GM12878 (cell line): ENCODE results near the gene ASMTL. TPM values are rescaled to one million over a fixed set of nuclear protein-coding genes. Genes with fewer than 3 reads are reported as not detected.
A peak's percentile ranks its signal among the peaks of the same experiment; 100 is the strongest.
"Not testable (repeated sequence)": the region's sequence is repeated elsewhere in the genome, so short reads cannot be mapped to it uniquely, and the experiment has no call there.

Experiments used
- ATAC-seq: fragments of 200-7000 bp; cut with Tn5 transposase; 3 replicates; pipeline ENCODE4 v1.9.1; 2020; ENCODE audit warnings: mild to moderate bottlenecking, moderate library complexity
- BruUV-seq: library from RNA; stranded (reverse); fragments of 400-500 nt; replicated peaks from 2 replicates; lab custom pipeline; 2021; lab: Mats Ljungman, UMichigan
- CTCF ChIA-PET: fragments of 300-600 bp; sonication (Branson Sonifier 250); formaldehyde crosslinking; extraction: SDS; loops from one replicate; lab custom pipeline; 2021; ENCODE audit warnings: inconsistent platforms; lab: Yijun Ruan, JAX
- POLR2A ChIA-PET: fragments of 350-600 bp; formaldehyde crosslinking; extraction: SDS; loops from one replicate; lab custom pipeline; 2021; ENCODE audit warnings: inconsistent platforms; lab: Charles Lee
- RAD21 ChIA-PET: fragments of 300-600 bp; sonication (Branson Sonifier 250); formaldehyde crosslinking; loops from one replicate; lab custom pipeline; 2023; ENCODE audit warnings: antibody characterized with exemption; ENCODE audit not compliant: unreplicated experiment; lab: Charles Lee
- SMC1A ChIA-PET: fragments of 300-600 bp; sonication (Branson Sonifier 250); formaldehyde crosslinking; loops from one replicate; lab custom pipeline; 2023; ENCODE audit not compliant: unreplicated experiment, uncharacterized antibody; lab: Charles Lee
- DNase-seq: peaks from one replicate; pipeline ENCODE4 v3.0.0-alpha.2; 2011; ENCODE audit warnings: low read depth, low spot score
- FAIRE-seq: peaks from 3 replicates; lab custom pipeline; 2011; peaks lifted over from hg19 to GRCh38; lab: Jason Lieb, UNC
- H2AFZ ChIP-seq: 2 replicates; pipeline ENCODE4 v1.6.0; 2011; ENCODE audit warnings: low read depth, low read length, control low read depth; ENCODE audit not compliant: control insufficient read depth
- H3K27ac ChIP-seq: 2 replicates; pipeline ENCODE4 v1.5.1; 2011; ENCODE audit warnings: control low read depth; ENCODE audit not compliant: control insufficient read depth, insufficient read depth
- H3K27me3 ChIP-seq, 2 experiments: replicated peaks in 1 of 2; 2 replicates each; pipeline versions ENCODE4 v1.6.0 to v1.6.1; 2011; ENCODE audit warnings: low read length in 1 of 2; ENCODE audit not compliant: control insufficient read depth in 2 of 2, insufficient read depth in 2 of 2
- H3K36me3 ChIP-seq, 2 experiments: 2 replicates each; pipeline ENCODE4 v1.5.1; 2011; ENCODE audit warnings: low read length in 1 of 2; ENCODE audit not compliant: control insufficient read depth in 2 of 2, insufficient read depth in 2 of 2
- H3K4me1 ChIP-seq: 2 replicates; pipeline ENCODE4 v1.6.1; 2011; ENCODE audit warnings: mild to moderate bottlenecking, low read length, moderate library complexity, mixed read lengths; ENCODE audit not compliant: control insufficient read depth, insufficient read depth
- H3K4me2 ChIP-seq: 2 replicates; pipeline ENCODE4 v1.6.0; 2011; ENCODE audit warnings: control low read depth; ENCODE audit not compliant: control insufficient read depth, insufficient read depth
- H3K4me3 ChIP-seq: fragments of 200-600 bp; sonication (generic); 2 replicates; pipeline ENCODE4 v1.5.1; 2016
- H3K79me2 ChIP-seq: 2 replicates; pipeline ENCODE4 v1.6.0; 2011; ENCODE audit warnings: low read length; ENCODE audit not compliant: control insufficient read depth, insufficient read depth
- H3K9ac ChIP-seq: 2 replicates; pipeline ENCODE4 v1.8.0; 2011; ENCODE audit warnings: low read length, control low read depth, mixed read lengths; ENCODE audit not compliant: control insufficient read depth, insufficient read depth
- H3K9me3 ChIP-seq: replicated peaks from 3 replicates; pipeline ENCODE4 v1.5.1; 2011; ENCODE audit warnings: mild to moderate bottlenecking, low read length; ENCODE audit not compliant: control insufficient read depth, insufficient read depth
- H4K20me1 ChIP-seq: 2 replicates; pipeline ENCODE4 v1.6.0; 2011; ENCODE audit not compliant: control insufficient read depth, insufficient read depth
- ASH2L ChIP-seq: fragments of 300-600, 200-600 bp; sonication (generic); IDR thresholded peaks from 2 replicates; pipeline ENCODE4 v1.6.1; 2017; ENCODE audit warnings: low read depth, mild to moderate bottlenecking, borderline replicate concordance
- BACH1 ChIP-seq: fragments of 450-650 bp; IDR thresholded peaks from 2 replicates; pipeline ENCODE4 v1.6.1; 2017; ENCODE audit warnings: mild to moderate bottlenecking, borderline replicate concordance
- BHLHE40 ChIP-seq, 2 experiments: fragments of 450-650 bp in 1 of 2; IDR thresholded peaks; 2 replicates each; pipeline ENCODE4 v1.6.1; 2011 to 2017; ENCODE audit warnings: low read depth in 2 of 2, borderline replicate concordance in 1 of 2, improper control_type of control experiment in 1 of 2, low read length in 1 of 2, mild to moderate bottlenecking in 1 of 2
- CHD4 ChIP-seq: fragments of 200-600 bp; sonication (generic); IDR thresholded peaks from 2 replicates; pipeline ENCODE4 v1.6.1; 2016; ENCODE audit warnings: mild to moderate bottlenecking
- CREB1 ChIP-seq: IDR thresholded peaks from 2 replicates; pipeline ENCODE4 v1.6.1; 2012; ENCODE audit warnings: low read depth, mild to moderate bottlenecking, inconsistent platforms
- GATAD2B ChIP-seq: fragments of 450-650 bp; conservative IDR thresholded peaks from 2 replicates; pipeline ENCODE4 v1.6.1; 2017; ENCODE audit warnings: low read depth, mild to moderate bottlenecking, moderate library complexity
- HDAC2 ChIP-seq: fragments of 200-600 bp; sonication (generic); IDR thresholded peaks from 2 replicates; pipeline ENCODE4 v1.6.1; 2017
- KLF5 ChIP-seq: fragments of 450-650 bp; IDR thresholded peaks from 2 replicates; pipeline ENCODE4 v1.6.1; 2014; ENCODE audit warnings: mild to moderate bottlenecking; ENCODE audit not compliant: partially characterized antibody
- MEF2A ChIP-seq: IDR thresholded peaks from 2 replicates; pipeline ENCODE4 v1.6.1; 2011; ENCODE audit warnings: low read depth, mild to moderate bottlenecking, low read length, moderate library complexity; ENCODE audit not compliant: insufficient read depth
- MTA3 ChIP-seq: IDR thresholded peaks from 2 replicates; pipeline ENCODE4 v1.6.1; 2012; ENCODE audit warnings: low read length, inconsistent platforms, borderline replicate concordance
- NFXL1 ChIP-seq: fragments of 450-650 bp; IDR thresholded peaks from 2 replicates; pipeline ENCODE4 v1.6.1; 2017; ENCODE audit warnings: antibody characterized with exemption, mild to moderate bottlenecking, borderline replicate concordance
- NFYA ChIP-seq: IDR thresholded peaks from 2 replicates; pipeline ENCODE4 v1.6.1; 2011; ENCODE audit warnings: low read depth, mild to moderate bottlenecking, low read length, improper control_type of control experiment, borderline replicate concordance
- PAX8 ChIP-seq: fragments of 450-650 bp; IDR thresholded peaks from 2 replicates; pipeline ENCODE4 v1.6.1; 2017; ENCODE audit warnings: mild to moderate bottlenecking, moderate library complexity
- RFX5 ChIP-seq: IDR thresholded peaks from 2 replicates; pipeline ENCODE4 v1.6.1; 2011; ENCODE audit warnings: low read depth, low read length, improper control_type of control experiment
- SUPT20H ChIP-seq: IDR thresholded peaks from 2 replicates; pipeline ENCODE4 v1.6.1; 2011; ENCODE audit warnings: low read depth, mild to moderate bottlenecking, low read length, moderate library complexity, borderline replicate concordance; ENCODE audit not compliant: control insufficient read depth
- TCF3 ChIP-seq: IDR thresholded peaks from 2 replicates; pipeline ENCODE4 v1.6.1; 2012; ENCODE audit warnings: low read depth, mild to moderate bottlenecking, low read length, borderline replicate concordance; ENCODE audit not compliant: insufficient read depth
- ZNF217 ChIP-seq: fragments of 450-650 bp; IDR thresholded peaks from 2 replicates; pipeline ENCODE4 v1.6.1; 2017; ENCODE audit warnings: antibody characterized with exemption, mild to moderate bottlenecking
- ZNF24 ChIP-seq: fragments of 450-650 bp; IDR thresholded peaks from 2 replicates; pipeline ENCODE4 v1.6.1; 2017; ENCODE audit warnings: antibody characterized with exemption, mild to moderate bottlenecking
- WGBS: methylation state at CpG from one replicate; pipeline ENCODE4 v1.1.6; 2016; ENCODE audit warnings: low lambda C conversion rate; ENCODE audit not compliant: insufficient replicate concordance, insufficient coverage; ENCODE audit errors: missing lambda C conversion rate; 5-methylcytosine and 5-hydroxymethylcytosine counted together
- in situ Hi-C: fragments of 300-500 bp; cut with MboI; formaldehyde crosslinking; loops from 9 replicates; pipeline ENCODE4 v1.14.3; 2018; ENCODE audit warnings: mixed read lengths
- intact Hi-C: fragments of 100-400 bp; cut with micrococcal nuclease; formaldehyde crosslinking; loops from one replicate; pipeline ENCODE4 v1.14.2; 2022; ENCODE audit not compliant: unreplicated experiment
- polyA plus RNA-seq, 11 experiments: library from polyadenylated mRNA; depleted of rRNA in 4 of 11; unstranded in 6 of 11; stranded (reverse) in 5 of 11; fragments of >200 nt; fragmentation: Nextera tagmentation in 4 of 11; fragmentation: Illumina TruSeq in 1 of 11; extraction: Ambion mirVana in 4 of 11; extraction: Trizol in 1 of 11; gene quantifications; 1 replicate in 1 of 11; 2 replicates in 10 of 11; pipeline versions ENCODE4 v1.2.1 to v1.2.3, GENCODE V29; 2011 to 2016; ENCODE audit warnings: inconsistent platforms in 2 of 11, missing spikeins in 2 of 11, low read depth in 1 of 11
- total RNA-seq, 4 experiments: library from RNA; depleted of rRNA in 3 of 4; stranded (reverse); fragments of >200 nt in 3 of 4; fragmentation: Illumina TruSeq in 1 of 4; extraction: Trizol in 1 of 4; gene quantifications; 2 replicates each; pipeline versions ENCODE4 v1.2.1 to v1.2.3, GENCODE V29; 2013 to 2021

ASMTL gene
- total and polyA plus RNA-seq, 10 of the 15 experiments (the other 5 are each of a cell fraction or from before 2014, with no cell fraction given): 1.6 to 51.9 (median 32.1) TPM

- BruUV-seq, H4K20me1 ChIP-seq, H3K9me3 ChIP-seq, ATAC-seq, H3K27me3 ChIP-seq, DNase-seq, H2AFZ ChIP-seq, in situ Hi-C loops, POLR2A ChIA-PET, SMC1A ChIA-PET, CTCF ChIA-PET, FAIRE-seq, RAD21 ChIA-PET: not testable (repeated sequence)
- Histone ChIP-seq H3K4me1 (peaks cover 64% of the 10 kb centered on the region), H3K4me2 (peak overlapping the region; percentile 73), H3K79me2 (peaks cover 42% of the 10 kb centered on the region), H3K4me3 (peak overlapping the region; percentile 68), H3K9ac (peak overlapping the region; percentile 56), H3K36me3 (peaks cover 11 to 21% of the 10 kb centered on the region in 2 experiments; a peak in 3 of 4 replicates), H3K27ac (peak overlapping the region; percentile 96)
- WGBS: no CpG with 5 or more reads among the region's 2 CpGs
- intact Hi-C loops: loop anchor here (5.0 kb wide), 2 partner anchors 40 to 100 kb away; no protein-coding TSS in a partner anchor
- TF ChIP-seq KLF5: peak; percentile 4
- TF ChIP-seq ZNF217: 0 out of 2 replicates have a peak, but pooled peaks have one; percentile 12
Measured at GRCh38 chrX:1482530-1482928, 29.8 kb upstream of the ASMTL start.

- peak overlapping the region; percentile 56 for H3K9ac ChIP-seq
- in situ Hi-C loops (no loop called here), intact Hi-C loops (loop anchor here (1.0 to 5.0 kb wide), 5 partner anchors 14 to 100 kb away; partner anchors contain the start of gene P2RY8)
- ATAC-seq (peak; percentile 76), FAIRE-seq (peak; percentile 69), DNase-seq (peak; percentile 90)
- no peak overlapping the region for H2AFZ ChIP-seq
- H3K4me2 ChIP-seq: peak overlapping the region; percentile 73
- H3K27ac ChIP-seq: peak overlapping the region; percentile 96
- peak overlapping the region; percentile 68 for H3K4me3 ChIP-seq
- H3K79me2 ChIP-seq: peaks cover 39% of the 10 kb centered on the region
- BruUV-seq: TSS peak; percentile 98
- CTCF ChIA-PET: no interaction called here
- H3K36me3 ChIP-seq: peaks cover 8 to 16% of the 10 kb centered on the region in 2 experiments; a peak in 3 of 4 replicates
- no peaks in the 10 kb centered on the region for H4K20me1 ChIP-seq
- peaks cover 59% of the 10 kb centered on the region for H3K4me1 ChIP-seq
- peaks cover 5% of the 10 kb centered on the region for H3K9me3 ChIP-seq
- no peaks in the 10 kb centered on the region for H3K27me3 ChIP-seq
- RAD21 ChIA-PET: no interaction called here
- SMC1A ChIA-PET: no interaction called here
- WGBS: under 1% methylated on average over 26 of the region's 26 CpGs
- POLR2A ChIA-PET: no interaction called here
- TF ChIP-seq PAX8 (no peak), MTA3 (no peak), TCF3 (peak; percentile 80; the same call in 1 of the 2 replicates), CREB1 (peak; percentile 91), CHD4 (no peak), SUPT20H (no peak), BACH1 (no peak; the same call in 1 of the 2 replicates), ZNF24 (peak; percentile 72; the same call in 1 of the 2 replicates), ASH2L (no peak), NFXL1 (no peak), HDAC2 (no peak), KLF5 (peak; percentile 24), GATAD2B (no peak), NFYA (no peak), RFX5 (no peak), BHLHE40 (IDR thresholded peaks at IDR 0.05; ENCODE audit: borderline replicate concordance in 1 of 2, low read depth in 2 of 2, low read length in 1 of 2) (peak; percentile 60 to 65; a peak in 3 of 4 replicates), MEF2A (peak; percentile 31; the same call in 1 of the 2 replicates)
Measured at GRCh38 chrX:1481636-1482529, 29.2 kb upstream of the ASMTL start.
